SU-DHL-6 (cell line): Measurements from ENCODE around the gene MEIKIN.

Source experiments
- EZH2phosphoT487 ChIP-seq: fragments of 200-600 bp; sonication (generic), shearing (Covaris generic); conservative IDR thresholded peaks from 2 replicates; pipeline ENCODE4 v1.6.1; 2018; ENCODE audit warnings: mild to moderate bottlenecking, antibody characterized with exemption, low read length, moderate library complexity, mixed read lengths
- TF ChIP-seq, protein P1 (sequence below): fragments of 200-600 bp; sonication (generic); IDR thresholded peaks from one replicate; pipeline ENCODE4 v1.5.1; 2017; ENCODE audit warnings: antibody characterized with exemption, mild to moderate bottlenecking, low read length, moderate library complexity; ENCODE audit not compliant: insufficient read depth, poor library complexity, severe bottlenecking

DNA sequence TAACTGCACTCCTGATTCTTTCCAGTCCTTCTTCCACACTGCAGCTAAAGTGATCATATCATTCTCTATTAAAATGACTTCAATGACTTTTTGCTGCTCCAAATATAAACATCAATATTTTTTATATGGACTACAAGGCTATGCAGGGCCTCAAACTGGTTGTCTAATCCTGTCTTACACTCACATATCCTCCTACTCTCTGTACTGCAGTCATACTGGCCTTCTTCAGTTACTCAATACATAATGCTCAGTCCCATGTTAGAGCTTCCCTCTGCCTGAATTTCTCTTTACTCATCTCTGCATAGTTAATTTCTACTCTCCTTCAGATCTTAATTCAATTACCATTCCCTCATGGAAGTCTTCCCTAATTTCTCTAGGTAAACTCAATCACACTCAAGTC is 3.4 kb downstream of the MEIKIN start:
- TF ChIP-seq, protein P1, sequence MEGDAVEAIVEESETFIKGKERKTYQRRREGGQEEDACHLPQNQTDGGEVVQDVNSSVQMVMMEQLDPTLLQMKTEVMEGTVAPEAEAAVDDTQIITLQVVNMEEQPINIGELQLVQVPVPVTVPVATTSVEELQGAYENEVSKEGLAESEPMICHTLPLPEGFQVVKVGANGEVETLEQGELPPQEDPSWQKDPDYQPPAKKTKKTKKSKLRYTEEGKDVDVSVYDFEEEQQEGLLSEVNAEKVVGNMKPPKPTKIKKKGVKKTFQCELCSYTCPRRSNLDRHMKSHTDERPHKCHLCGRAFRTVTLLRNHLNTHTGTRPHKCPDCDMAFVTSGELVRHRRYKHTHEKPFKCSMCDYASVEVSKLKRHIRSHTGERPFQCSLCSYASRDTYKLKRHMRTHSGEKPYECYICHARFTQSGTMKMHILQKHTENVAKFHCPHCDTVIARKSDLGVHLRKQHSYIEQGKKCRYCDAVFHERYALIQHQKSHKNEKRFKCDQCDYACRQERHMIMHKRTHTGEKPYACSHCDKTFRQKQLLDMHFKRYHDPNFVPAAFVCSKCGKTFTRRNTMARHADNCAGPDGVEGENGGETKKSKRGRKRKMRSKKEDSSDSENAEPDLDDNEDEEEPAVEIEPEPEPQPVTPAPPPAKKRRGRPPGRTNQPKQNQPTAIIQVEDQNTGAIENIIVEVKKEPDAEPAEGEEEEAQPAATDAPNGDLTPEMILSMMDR = no peak
- TF ChIP-seq EZH2phosphoT487 = no peak
